Omental fat pad (tissue), 4 donors: ENCODE data around the gene ASIC1. TPM values are rescaled to one million over a fixed set of nuclear protein-coding genes. Genes with fewer than 3 reads are reported as not detected.

ENCODE experiments used
- ATAC-seq: fragments of 150-250 bp; one replicate; pipeline ENCODE4 v1.9.1; 2016; ENCODE audit warnings: mild to moderate bottlenecking, moderate library complexity; ENCODE audit not compliant: low FRiP score
- DNase-seq: peaks from one replicate; pipeline ENCODE4 v3.0.0-alpha.2; 2019; ENCODE audit warnings: low spot score
- CTCF ChIP-seq, 3 donors: fragments of 450-650 bp; IDR thresholded peaks; one replicate each; pipeline ENCODE4 v1.5.1; 2016 to 2017; ENCODE audit warnings: antibody characterized with exemption in 3 of 3, mild to moderate bottlenecking in 3 of 3, moderate library complexity in 2 of 3
- total RNA-seq, 4 donors: library from RNA; depleted of rRNA; stranded (reverse); fragments of >200 nt; gene quantifications; one replicate each; pipeline ENCODE4 v1.1.0, GENCODE V29; 2016

ASIC1 gene
- total RNA-seq, 4 donors from 2014 or later, result 0.69 to 3.8 (median 1.4) TPM

- ATAC-seq, result no peak
- TF ChIP-seq CTCF (IDR thresholded peaks at IDR 0.05), result no peak
- DNase-seq, result no peak
These were observed 11.7 kb downstream of the ASIC1 start for GRCh38 chr12:50069069-50069468.

- no peak for TF ChIP-seq CTCF (IDR thresholded peaks at IDR 0.05)
- DNase-seq, result no peak
These were observed 12.1 kb downstream of the ASIC1 start for GRCh38 chr12:50069539-50069938.

GRCh38 chr12:50070314-50071060 lies 13.1 kb downstream of the ASIC1 start:
- TF ChIP-seq CTCF (IDR thresholded peaks at IDR 0.05), result peak in 2 of 3 donors; percentile 64 to 87
- peak; percentile 69 for ATAC-seq
- DNase-seq, result no peak

More at GRCh38 chr12:50069539-50069938, 12.1 kb downstream of the ASIC1 start:
- ATAC-seq, result no peak

- DNase-seq (no peak), ATAC-seq (no peak)
- no peak for TF ChIP-seq CTCF (IDR thresholded peaks at IDR 0.05)
These were observed 15.0 kb downstream of the ASIC1 start for GRCh38 chr12:50072198-50072907.

GRCh38 chr12:50073206-50073605 lies 15.8 kb downstream of the ASIC1 start:
- no peak for TF ChIP-seq CTCF (IDR thresholded peaks at IDR 0.05)
- DNase-seq (no peak), ATAC-seq (no peak)

- TF ChIP-seq CTCF (IDR thresholded peaks at IDR 0.05), result no peak
- no peak for DNase-seq
- no peak for ATAC-seq
These were observed 16.3 kb downstream of the ASIC1 start for GRCh38 chr12:50073712-50074111.
